Endodermal cell (in vitro differentiated cells): ENCODE data around the gene TM4SF4. TPM values are rescaled to one million over a fixed set of nuclear protein-coding genes. Genes with fewer than 3 reads are reported as not detected.

Source experiments
- DNase-seq: peaks from one replicate; pipeline ENCODE4 v3.0.0-alpha.2; 2017
- H3K27ac ChIP-seq: 2 replicates; pipeline ENCODE4 v1.5.1; 2013; ENCODE audit warnings: mild to moderate bottlenecking, low read depth, low read length, moderate library complexity
- H3K27me3 ChIP-seq: 2 replicates; pipeline ENCODE4 v1.6.1; 2013; ENCODE audit warnings: mild to moderate bottlenecking, low read length, moderate library complexity; ENCODE audit not compliant: insufficient read depth, control insufficient read depth, poor library complexity, severe bottlenecking
- H3K36me3 ChIP-seq: 2 replicates; pipeline ENCODE4 v1.7.0; 2013; ENCODE audit warnings: mild to moderate bottlenecking, low read length, moderate library complexity; ENCODE audit not compliant: control insufficient read depth, insufficient read depth
- H3K4me1 ChIP-seq: one replicate; pipeline ENCODE4 v1.7.0; 2013; ENCODE audit warnings: low read length; ENCODE audit not compliant: control insufficient read depth, insufficient read depth
- H3K4me3 ChIP-seq: 2 replicates; pipeline ENCODE4 v1.5.1; 2013; ENCODE audit warnings: mild to moderate bottlenecking, low read length, moderate library complexity
- H3K9ac ChIP-seq: 2 replicates; pipeline ENCODE4 v1.6.1; 2013; ENCODE audit warnings: mild to moderate bottlenecking, low read length, moderate library complexity; ENCODE audit not compliant: poor library complexity, severe bottlenecking; ENCODE audit errors: extremely low read depth
- H3K9me3 ChIP-seq: 2 replicates; pipeline ENCODE4 v1.6.1; 2013; ENCODE audit warnings: mild to moderate bottlenecking, low read length, moderate library complexity; ENCODE audit not compliant: control insufficient read depth
- H3K27ac Mint-ChIP-seq: 2 replicates; pipeline ENCODE4 v1.8.0; 2020; ENCODE audit warnings: mixed read lengths
- H3K27me3 Mint-ChIP-seq: 2 replicates; pipeline ENCODE4 v1.8.0; 2021; ENCODE audit warnings: mild to moderate bottlenecking, mixed read lengths; ENCODE audit not compliant: insufficient read depth
- H3K36me3 Mint-ChIP-seq: 2 replicates; pipeline ENCODE4 v1.8.0; 2020; ENCODE audit warnings: low read depth, mixed read lengths
- H3K4me1 Mint-ChIP-seq: 2 replicates; pipeline ENCODE4 v1.8.0; 2020; ENCODE audit warnings: mixed read lengths
- H3K4me3 Mint-ChIP-seq: 2 replicates; pipeline ENCODE4 v1.8.0; 2020; ENCODE audit warnings: mild to moderate bottlenecking, moderate library complexity, mixed read lengths
- H3K9me3 Mint-ChIP-seq: 2 replicates; pipeline ENCODE4 v1.8.0; 2020; ENCODE audit warnings: mild to moderate bottlenecking, mixed read lengths
- CTCF ChIP-seq: fragments of 200-600 bp; sonication (generic); conservative IDR thresholded peaks from 2 replicates; pipeline ENCODE4 v1.5.0; 2021; ENCODE audit warnings: antibody characterized with exemption, mild to moderate bottlenecking
- WGBS, 2 experiments: methylation state at CpG; one replicate each; pipeline versions ENCODE4 v1.1.5 to v1.1.7; 2013; ENCODE audit warnings: missing lambda C conversion rate in 2 of 2, mixed read lengths in 1 of 2; ENCODE audit not compliant: insufficient coverage in 1 of 2, insufficient read length in 1 of 2; 5-methylcytosine and 5-hydroxymethylcytosine counted together
- total RNA-seq, 2 donors: library from RNA; stranded (reverse); fragmentation: NEBNext Ultra II Directional in 1 of 2; extraction: Animal tissue kit (Norgen Biotek cat#: 25700) in 1 of 2; gene quantifications; 2 replicates in 1 of 2; 3 replicates in 1 of 2; pipeline ENCODE4 v1.2.1, GENCODE V29; 2021

The TM4SF4 gene
- total RNA-seq, 2 donors from 2014 or later, result not detected

- Histone ChIP-seq H3K27ac (no peak overlapping the region), H3K9ac (no peak overlapping the region), H3K4me1 (peaks cover 19% of the 10 kb centered on the region), H3K4me3 (no peak overlapping the region), H3K27me3 (no peaks in the 10 kb centered on the region), H3K9me3 (no peaks in the 10 kb centered on the region), H3K36me3 (peaks cover 5% of the 10 kb centered on the region)
- no peak for DNase-seq
- H3K4me3 Mint-ChIP-seq, result no peak overlapping the region
- WGBS, 2 experiments, result 67 to 82% methylated on average over 6 to 8 of the region's 8 CpGs
- no peaks in the 10 kb centered on the region for H3K36me3 Mint-ChIP-seq
- H3K27ac Mint-ChIP-seq, result peak overlapping the region; percentile 1
- no peak for TF ChIP-seq CTCF
- H3K9me3 Mint-ChIP-seq, result no peaks in the 10 kb centered on the region
- no peaks in the 10 kb centered on the region for H3K27me3 Mint-ChIP-seq
- peaks cover 56% of the 10 kb centered on the region for H3K4me1 Mint-ChIP-seq
Measured at GRCh38 chr3:149535333-149535685, 60.8 kb downstream of the TM4SF4 start.

GRCh38 chr3:149536429-149536828 lies 61.9 kb downstream of the TM4SF4 start:
- peak; percentile 80 for DNase-seq
- Histone ChIP-seq H3K27ac (peak overlapping the region; percentile 65), H3K9me3 (no peaks in the 10 kb centered on the region), H3K4me3 (no peak overlapping the region), H3K9ac (no peak overlapping the region), H3K27me3 (no peaks in the 10 kb centered on the region), H3K4me1 (peaks cover 19% of the 10 kb centered on the region), H3K36me3 (peaks cover 5% of the 10 kb centered on the region)
- WGBS, 2 experiments, result 45 to 54% methylated on average over 5 to 11 of the region's 11 CpGs
- peaks cover 58% of the 10 kb centered on the region for H3K4me1 Mint-ChIP-seq
- H3K4me3 Mint-ChIP-seq, result no peak overlapping the region
- H3K27me3 Mint-ChIP-seq, result no peaks in the 10 kb centered on the region
- H3K9me3 Mint-ChIP-seq, result no peaks in the 10 kb centered on the region
- H3K36me3 Mint-ChIP-seq, result peaks cover 2% of the 10 kb centered on the region
- H3K27ac Mint-ChIP-seq, result no peak overlapping the region
- TF ChIP-seq CTCF, result no peak

- TF ChIP-seq CTCF, result no peak
- Mint-ChIP-seq H3K27me3 (no peaks in the 10 kb centered on the region), H3K4me1 (peaks cover 63% of the 10 kb centered on the region), H3K4me3 (no peak overlapping the region), H3K27ac (no peak overlapping the region), H3K36me3 (peaks cover 9% of the 10 kb centered on the region), H3K9me3 (no peaks in the 10 kb centered on the region)
- Histone ChIP-seq H3K27me3 (no peaks in the 10 kb centered on the region), H3K9me3 (no peaks in the 10 kb centered on the region), H3K4me3 (no peak overlapping the region), H3K27ac (no peak overlapping the region), H3K36me3 (peaks cover 14% of the 10 kb centered on the region), H3K4me1 (peaks cover 25% of the 10 kb centered on the region), H3K9ac (no peak overlapping the region)
- WGBS, 2 experiments, result 80% methylated on average over 1 of the region's 1 CpG; no CpG with 5 or more reads in 1 of the 2 experiments
- DNase-seq, result no peak
Measured at GRCh38 chr3:149538371-149538770, 63.9 kb downstream of the TM4SF4 start.
